ENCODE measurements around the gene CCR1. TPM values are rescaled to one million over a fixed set of nuclear protein-coding genes. Genes with fewer than 3 reads are reported as not detected.

Gene CCR1
- total and polyA plus RNA-seq, 2 donors from 2014 or later: 7.4 to 13.8 TPM

GRCh38 chr3:46239301-46239938 is 31.3 kb upstream of the CCR1 start:
- no peaks in the 10 kb centered on the region for H3K27me3 ChIP-seq (ENCODE audit: control insufficient read depth, insufficient read depth, low read length)
- H3K9me3 ChIP-seq (ENCODE audit: control insufficient read depth in 2 of 3, insufficient read depth in 1 of 3, low read length in 3 of 3): no peaks in the 10 kb centered on the region
- intact Hi-C loops (cut with DNase I): no loop called here
- H3K4me1 ChIP-seq (ENCODE audit: control insufficient read depth in 2 of 3, insufficient read depth in 2 of 3, low read depth in 1 of 3, low read length in 3 of 3): no peaks in the 10 kb centered on the region
- H3K4me3 ChIP-seq (ENCODE audit: low read length in 3 of 3): no peak overlapping the region
- H3K36me3 ChIP-seq (ENCODE audit: control insufficient read depth in 2 of 3, insufficient read depth in 3 of 3, low read length in 3 of 3): no peaks in the 10 kb centered on the region
- H3K27ac ChIP-seq (ENCODE audit: low read depth in 2 of 2, low read length in 2 of 2): no peak overlapping the region
- no peak for DNase-seq
- H3K9ac ChIP-seq (ENCODE audit: low read length in 3 of 3): no peak overlapping the region
- FAIRE-seq: no peak
- TF ChIP-seq CTCF (IDR thresholded peaks at IDR 0.05; ENCODE audit: borderline replicate concordance, extremely low read depth, insufficient read depth): no peak

GRCh38 chr3:46238386-46238785 is 30.3 kb upstream of the CCR1 start:
- no peak overlapping the region for H3K4me3 ChIP-seq (ENCODE audit: low read length in 3 of 3)
- no peak for FAIRE-seq

GRCh38 chr3:46236294-46237054 is 28.4 kb upstream of the CCR1 start:
- Histone ChIP-seq H3K9me3 (ENCODE audit: control insufficient read depth in 2 of 3, insufficient read depth in 1 of 3, low read length in 3 of 3) (no peaks in the 10 kb centered on the region), H3K27me3 (ENCODE audit: control insufficient read depth, insufficient read depth, low read length) (no peaks in the 10 kb centered on the region), H3K4me1 (ENCODE audit: control insufficient read depth in 2 of 3, insufficient read depth in 2 of 3, low read depth in 1 of 3, low read length in 3 of 3) (no peaks in the 10 kb centered on the region), H3K9ac (ENCODE audit: low read length in 3 of 3) (no peak overlapping the region), H3K36me3 (ENCODE audit: control insufficient read depth in 2 of 3, insufficient read depth in 3 of 3, low read length in 3 of 3) (no peaks in the 10 kb centered on the region), H3K27ac (ENCODE audit: low read depth in 2 of 2, low read length in 2 of 2) (no peak overlapping the region), H3K4me3 (ENCODE audit: low read length in 3 of 3) (no peak overlapping the region)
- intact Hi-C loops (cut with DNase I): no loop called here
- DNase-seq (no peak), FAIRE-seq (no peak)
- TF ChIP-seq CTCF (IDR thresholded peaks at IDR 0.05; ENCODE audit: borderline replicate concordance, extremely low read depth, insufficient read depth): no peak

More at GRCh38 chr3:46238386-46238785, 30.3 kb upstream of the CCR1 start:
- no peak for TF ChIP-seq CTCF (IDR thresholded peaks at IDR 0.05; ENCODE audit: borderline replicate concordance, extremely low read depth, insufficient read depth)
- Histone ChIP-seq H3K9me3 (ENCODE audit: control insufficient read depth in 2 of 3, insufficient read depth in 1 of 3, low read length in 3 of 3) (no peaks in the 10 kb centered on the region), H3K9ac (ENCODE audit: low read length in 3 of 3) (no peak overlapping the region), H3K4me1 (ENCODE audit: control insufficient read depth in 2 of 3, insufficient read depth in 2 of 3, low read depth in 1 of 3, low read length in 3 of 3) (no peaks in the 10 kb centered on the region), H3K27me3 (ENCODE audit: control insufficient read depth, insufficient read depth, low read length) (no peaks in the 10 kb centered on the region), H3K27ac (ENCODE audit: low read depth in 2 of 2, low read length in 2 of 2) (no peak overlapping the region), H3K36me3 (ENCODE audit: control insufficient read depth in 2 of 3, insufficient read depth in 3 of 3, low read length in 3 of 3) (no peaks in the 10 kb centered on the region)
- no peak for DNase-seq
- intact Hi-C loops (cut with DNase I): no loop called here
